CD4-positive, alpha-beta T cell treated with Interleukin-17A for 4 hours (primary cell): ENCODE data around the gene DSCAML1.
A peak's percentile ranks its signal among the peaks of the same experiment; 100 is the strongest.

Experiments used
- DNase-seq: peaks from one replicate; pipeline ENCODE4 v3.0.0-alpha.2; 2020; ENCODE audit warnings: mixed read lengths

The DSCAML1 gene

GRCh38 chr11:117830674-117831351, 33.8 kb upstream of the DSCAML1 start:
- DNase-seq, result peak; percentile 40

- DNase-seq, result no peak
These were observed 33.1 kb upstream of the DSCAML1 start for GRCh38 chr11:117830072-117830471.

- no peak for DNase-seq
These were observed 32.3 kb upstream of the DSCAML1 start for GRCh38 chr11:117829369-117829725.

GRCh38 chr11:117828611-117829368, 31.8 kb upstream of the DSCAML1 start:
- DNase-seq, result peak; percentile 93

- DNase-seq, result peak; percentile 71
These were observed 30.8 kb upstream of the DSCAML1 start for GRCh38 chr11:117827521-117828511.

- no peak for DNase-seq
These were observed 29.8 kb upstream of the DSCAML1 start for GRCh38 chr11:117826832-117827231.

GRCh38 chr11:117826190-117826570, 29.2 kb upstream of the DSCAML1 start:
- DNase-seq, result no peak

- DNase-seq, result no peak
These were observed 28.6 kb upstream of the DSCAML1 start for GRCh38 chr11:117825538-117826189.

GRCh38 chr11:117824571-117825537, 27.8 kb upstream of the DSCAML1 start, which contains the start of gene FXYD2:
Gene FXYD2 (minus strand): TSS chr11:117824744. CDS start chr11:117824678, 66 bp downstream.
- no peak for DNase-seq

- peak; percentile 37 for DNase-seq
These were observed 27.0 kb upstream of the DSCAML1 start for GRCh38 chr11:117823946-117824420.

- DNase-seq, result peak; percentile 63
These were observed 26.4 kb upstream of the DSCAML1 start for GRCh38 chr11:117823294-117823945.

GRCh38 chr11:117822074-117823033, 25.3 kb upstream of the DSCAML1 start:
- peak; percentile 76 for DNase-seq

GRCh38 chr11:117821431-117821830, 24.4 kb upstream of the DSCAML1 start:
- DNase-seq, result no peak

- DNase-seq, result no peak
These were observed 23.5 kb upstream of the DSCAML1 start for GRCh38 chr11:117820516-117820915.

- no peak for DNase-seq
These were observed 23.1 kb upstream of the DSCAML1 start for GRCh38 chr11:117820071-117820470.

- no peak for DNase-seq
These were observed 22.4 kb upstream of the DSCAML1 start for GRCh38 chr11:117819096-117820040.

- peak; percentile 44 for DNase-seq
These were observed 21.2 kb upstream of the DSCAML1 start for GRCh38 chr11:117818041-117818873.
